T-helper 2 cell treated with Interferon-gamma antibody and Interleukin-4, amounts not matched to agents 5 μg/mL and 100 μg/mL, for 36 hours (primary cell): ENCODE results near the gene GLS2.
"Not testable (repeated sequence)": the region's sequence is repeated elsewhere in the genome, so short reads cannot be mapped to it uniquely, and the experiment has no call there.

Experiments used
- DNase-seq: peaks from one replicate; pipeline ENCODE4 v3.0.0; 2021; ENCODE audit warnings: low spot score
- H3K27ac Mint-ChIP-seq: one replicate; pipeline ENCODE4 v1.8.0; 2021; ENCODE audit warnings: mild to moderate bottlenecking, mixed read lengths
- H3K27me3 Mint-ChIP-seq: one replicate; pipeline ENCODE4 v1.8.0; 2021; ENCODE audit warnings: low read depth, mixed read lengths
- H3K36me3 Mint-ChIP-seq: one replicate; pipeline ENCODE4 v1.8.0; 2021; ENCODE audit warnings: low read depth, mixed read lengths
- H3K4me1 Mint-ChIP-seq: one replicate; pipeline ENCODE4 v1.8.0; 2021; ENCODE audit warnings: low read depth, mixed read lengths
- H3K4me3 Mint-ChIP-seq: one replicate; pipeline ENCODE4 v1.8.0; 2022; ENCODE audit warnings: mild to moderate bottlenecking, moderate library complexity, mixed read lengths
- H3K9me3 Mint-ChIP-seq: one replicate; pipeline ENCODE4 v1.8.0; 2021; ENCODE audit warnings: mixed read lengths

The GLS2 gene

GRCh38 chr12:56443208-56443607 lies 44.8 kb downstream of the GLS2 start:
- not testable (repeated sequence) for H3K9me3 Mint-ChIP-seq, DNase-seq, H3K4me3 Mint-ChIP-seq, H3K27ac Mint-ChIP-seq, H3K27me3 Mint-ChIP-seq
- Mint-ChIP-seq H3K4me1 (peaks cover 20% of the 10 kb centered on the region), H3K36me3 (peaks cover 27% of the 10 kb centered on the region)

- Mint-ChIP-seq H3K27me3 (no peaks in the 10 kb centered on the region), H3K36me3 (peaks cover 16% of the 10 kb centered on the region), H3K27ac (no peak overlapping the region), H3K4me1 (no peaks in the 10 kb centered on the region), H3K9me3 (no peaks in the 10 kb centered on the region), H3K4me3 (no peak overlapping the region)
- DNase-seq, result no peak
These were observed 50.4 kb downstream of the GLS2 start for GRCh38 chr12:56437430-56438176.

GRCh38 chr12:56434828-56435227 lies 53.1 kb downstream of the GLS2 start:
- no peak overlapping the region for H3K4me3 Mint-ChIP-seq
- no peaks in the 10 kb centered on the region for H3K9me3 Mint-ChIP-seq
- no peak for DNase-seq
- no peaks in the 10 kb centered on the region for H3K27me3 Mint-ChIP-seq
- H3K27ac Mint-ChIP-seq, result no peak overlapping the region
- H3K4me1 Mint-ChIP-seq, result no peaks in the 10 kb centered on the region
- peaks cover 18% of the 10 kb centered on the region for H3K36me3 Mint-ChIP-seq

GRCh38 chr12:56431850-56432249 lies 56.1 kb downstream of the GLS2 start:
- no peak overlapping the region for H3K4me3 Mint-ChIP-seq
- no peaks in the 10 kb centered on the region for H3K4me1 Mint-ChIP-seq
- no peak for DNase-seq
- H3K27ac Mint-ChIP-seq, result no peak overlapping the region
- H3K9me3 Mint-ChIP-seq, result no peaks in the 10 kb centered on the region
- H3K36me3 Mint-ChIP-seq, result peaks cover 30% of the 10 kb centered on the region
- no peaks in the 10 kb centered on the region for H3K27me3 Mint-ChIP-seq

DNA sequence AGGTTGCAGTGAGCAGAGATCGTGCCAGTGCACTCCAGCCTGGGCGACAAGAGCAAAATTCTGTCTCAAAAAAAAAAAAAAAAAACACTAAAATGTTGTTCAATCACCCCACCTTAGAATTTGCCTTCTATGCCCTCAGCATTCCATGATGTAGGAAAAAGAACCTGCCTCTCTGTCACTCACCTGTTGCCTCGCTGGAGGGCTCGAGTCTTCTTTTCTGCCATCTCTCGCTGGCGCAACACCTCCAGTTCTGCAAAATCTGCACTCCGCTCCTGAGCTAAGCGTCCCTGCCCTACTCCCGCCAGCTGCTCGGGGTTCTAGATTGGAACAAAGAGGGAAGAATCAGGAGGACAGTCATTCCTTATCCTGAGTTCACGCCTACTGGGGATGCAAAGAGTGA lies 56.7 kb downstream of the GLS2 start:
- Mint-ChIP-seq H3K27me3 (no peaks in the 10 kb centered on the region), H3K4me1 (no peaks in the 10 kb centered on the region), H3K4me3 (no peak overlapping the region), H3K36me3 (peaks cover 30% of the 10 kb centered on the region), H3K9me3 (no peaks in the 10 kb centered on the region), H3K27ac (no peak overlapping the region)
- DNase-seq, result no peak

DNA sequence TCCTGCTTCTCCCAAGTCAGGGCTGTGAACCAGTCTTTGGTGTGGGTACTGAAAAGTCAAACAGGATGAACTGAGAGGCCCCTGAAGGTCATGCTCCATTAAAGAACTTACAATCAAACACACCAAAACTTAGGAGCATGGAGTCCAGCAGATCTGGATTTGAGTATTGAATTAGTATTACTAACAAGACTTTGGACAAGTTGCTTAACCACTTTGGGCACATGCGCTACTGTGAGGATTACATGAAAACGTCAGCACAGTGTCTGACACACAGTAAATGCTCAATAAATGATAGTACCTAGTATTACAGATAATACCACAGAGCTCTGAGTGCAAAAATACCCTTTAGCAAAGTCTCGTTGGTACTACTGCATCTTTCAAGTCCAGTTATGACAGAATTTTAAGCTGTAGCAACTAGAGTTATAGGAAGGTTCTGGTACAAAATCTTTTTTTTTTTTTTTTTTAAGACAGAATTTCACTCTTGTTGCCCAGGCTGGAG lies 62.0 kb downstream of the GLS2 start:
- no peak for DNase-seq
- Mint-ChIP-seq H3K36me3 (peaks cover 44% of the 10 kb centered on the region), H3K9me3 (no peaks in the 10 kb centered on the region), H3K27ac (no peak overlapping the region), H3K4me1 (peaks cover 6% of the 10 kb centered on the region), H3K4me3 (no peak overlapping the region), H3K27me3 (no peaks in the 10 kb centered on the region)

DNA sequence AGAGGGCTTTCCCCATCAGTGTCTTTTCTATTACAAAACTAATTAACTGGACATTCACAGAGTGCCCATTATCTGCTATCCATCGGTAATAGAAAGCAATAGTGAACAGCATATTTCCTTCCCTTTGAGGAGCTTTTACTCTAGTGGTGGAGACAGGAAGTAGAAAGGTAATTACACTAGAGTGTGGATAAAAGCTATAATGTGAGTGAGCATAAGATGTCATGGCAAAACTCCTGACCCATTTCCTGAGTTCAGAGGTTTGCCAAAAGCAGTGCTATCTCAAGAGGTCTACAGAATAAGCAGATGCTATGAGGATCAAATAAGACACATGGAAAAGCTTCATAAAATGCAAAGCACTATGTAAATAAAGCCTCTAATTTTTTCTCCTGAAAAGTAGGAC lies 62.8 kb downstream of the GLS2 start:
- no peak for DNase-seq
- Mint-ChIP-seq H3K4me3 (no peak overlapping the region), H3K27ac (no peak overlapping the region), H3K36me3 (peaks cover 45% of the 10 kb centered on the region), H3K9me3 (no peaks in the 10 kb centered on the region), H3K4me1 (peaks cover 6% of the 10 kb centered on the region), H3K27me3 (no peaks in the 10 kb centered on the region)
